Activated T-helper 17 cell treated with anti-CD3 and anti-CD28 coated beads, Interleukin-2, amount 50 U/mL, for 72 hours (primary cell): ENCODE measurements around the gene FYN. TPM values are rescaled to one million over a fixed set of nuclear protein-coding genes. Genes with fewer than 3 reads are reported as not detected.

Experiments
- ATAC-seq: fragments of 150-1000 bp; cut with Tn5 transposase; replicated peaks from 2 replicates; pipeline ENCODE4 v1.10.0; 2021; ENCODE audit warnings: mild to moderate bottlenecking, moderate library complexity
- H3K27ac Mint-ChIP-seq: one replicate; pipeline ENCODE4 v1.8.0; 2022; ENCODE audit warnings: mixed read lengths
- H3K27me3 Mint-ChIP-seq: one replicate; pipeline ENCODE4 v1.8.0; 2022; ENCODE audit warnings: mixed read lengths
- H3K36me3 Mint-ChIP-seq: one replicate; pipeline ENCODE4 v1.8.0; 2022; ENCODE audit warnings: low read depth, mild to moderate bottlenecking, mixed read lengths
- H3K4me1 Mint-ChIP-seq: one replicate; pipeline ENCODE4 v1.8.0; 2022; ENCODE audit warnings: mixed read lengths
- H3K4me3 Mint-ChIP-seq: one replicate; pipeline ENCODE4 v1.8.0; 2022; ENCODE audit warnings: mild to moderate bottlenecking, mixed read lengths
- H3K9me3 Mint-ChIP-seq: one replicate; pipeline ENCODE4 v1.8.0; 2022; ENCODE audit warnings: mixed read lengths
- total RNA-seq, 2 donors: library from RNA; stranded (reverse); gene quantifications; one replicate each; pipeline ENCODE4 v1.2.3, GENCODE V29; 2022

Gene FYN
- total RNA-seq, 2 donors from 2014 or later: 139 to 326 TPM

DNA sequence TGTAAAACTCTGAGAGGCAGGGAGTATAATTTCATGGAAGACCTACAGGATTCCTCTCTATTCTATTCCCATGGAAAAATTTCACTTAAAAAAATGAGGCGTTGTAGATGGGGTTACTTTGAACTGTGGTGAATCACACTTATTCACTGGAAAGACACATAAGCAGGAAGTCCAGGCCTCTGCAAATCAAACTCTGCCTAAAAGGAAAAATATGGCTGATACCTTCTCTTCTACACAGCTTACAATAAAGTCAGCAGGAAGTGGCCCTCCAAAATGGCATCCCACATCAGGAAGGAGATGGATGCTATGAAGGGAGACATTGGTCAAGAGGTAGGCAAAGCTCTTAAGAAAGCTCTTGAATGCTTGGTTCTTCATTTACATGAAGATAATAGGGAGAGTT, 115.9 kb downstream of the FYN start:
- Mint-ChIP-seq H3K27me3 (no peaks in the 10 kb centered on the region), H3K4me1 (peaks cover 66% of the 10 kb centered on the region), H3K27ac (peak overlapping the region; percentile 100), H3K9me3 (peaks cover 2% of the 10 kb centered on the region), H3K4me3 (peak overlapping the region; percentile 98), H3K36me3 (peaks cover 96% of the 10 kb centered on the region)
- ATAC-seq: peak; percentile 41

DNA sequence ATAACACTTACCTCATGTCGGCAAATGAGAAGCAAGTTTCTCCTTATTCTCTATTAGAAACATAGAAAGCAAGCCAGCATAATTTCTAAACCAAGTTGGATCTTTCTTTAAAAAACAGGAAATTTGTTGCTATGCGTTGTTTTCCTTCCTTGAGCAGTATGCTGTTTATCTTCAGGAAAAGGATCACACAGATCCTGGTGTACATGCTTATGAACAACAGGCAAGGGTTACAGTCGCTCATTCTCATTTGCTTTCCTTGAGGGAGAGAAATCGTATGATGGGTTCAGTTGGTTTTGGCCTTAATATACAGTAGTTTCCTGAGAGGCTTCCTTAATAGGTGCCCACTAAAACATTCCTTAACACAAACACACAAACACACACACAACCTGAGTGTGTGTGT, 118.8 kb downstream of the FYN start:
- Mint-ChIP-seq H3K4me3 (peak overlapping the region; percentile 98), H3K36me3 (peaks cover 96% of the 10 kb centered on the region), H3K27ac (peak overlapping the region; percentile 100), H3K9me3 (peaks cover 5% of the 10 kb centered on the region), H3K27me3 (no peaks in the 10 kb centered on the region), H3K4me1 (peaks cover 65% of the 10 kb centered on the region)
- no peak for ATAC-seq

DNA sequence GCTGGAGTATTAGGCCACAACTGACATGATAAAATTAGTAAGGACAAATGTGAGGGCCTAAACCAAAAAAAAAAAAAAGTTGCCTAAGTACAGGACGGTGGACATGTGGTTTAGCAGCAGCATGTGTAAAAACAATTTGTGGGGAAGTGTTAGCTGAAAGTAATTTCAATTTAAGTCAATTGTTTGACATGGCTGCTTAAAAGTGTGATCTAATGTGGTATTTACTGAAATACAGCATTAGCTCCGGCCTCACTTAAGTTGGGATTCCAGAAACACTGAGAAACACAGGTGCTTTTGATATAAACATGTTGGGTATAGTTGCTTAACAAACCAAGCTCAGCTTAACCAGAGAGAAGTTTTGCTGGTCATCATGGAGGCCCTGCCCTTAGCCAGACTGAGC, 119.7 kb downstream of the FYN start:
- Mint-ChIP-seq H3K4me3 (peak overlapping the region; percentile 98), H3K27me3 (no peaks in the 10 kb centered on the region), H3K27ac (peak overlapping the region; percentile 100), H3K4me1 (peaks cover 61% of the 10 kb centered on the region), H3K9me3 (peaks cover 5% of the 10 kb centered on the region), H3K36me3 (peaks cover 96% of the 10 kb centered on the region)
- peak; percentile 4 for ATAC-seq

DNA sequence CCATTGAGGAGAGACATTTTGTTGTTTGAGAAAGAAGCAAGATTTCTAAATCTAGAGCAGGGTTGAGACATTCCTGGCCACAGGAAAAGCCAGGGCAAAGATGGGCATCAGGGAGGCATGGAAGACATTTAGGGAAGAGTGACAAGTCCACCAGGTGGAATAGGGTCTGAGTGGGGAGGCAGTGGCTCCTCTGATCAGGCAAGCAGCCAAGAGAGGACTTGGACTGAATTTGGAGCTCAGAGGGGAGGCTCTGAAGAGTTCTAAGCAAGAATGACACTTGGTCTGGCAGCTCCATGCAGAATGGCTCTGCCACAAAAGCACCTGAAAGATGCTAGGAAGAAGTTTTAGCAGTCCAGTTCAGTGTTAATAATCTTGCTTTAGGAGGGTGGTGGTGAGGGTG, 120.8 kb downstream of the FYN start:
- peak overlapping the region; percentile 100 for H3K27ac Mint-ChIP-seq
- peaks cover 96% of the 10 kb centered on the region for H3K36me3 Mint-ChIP-seq
- H3K9me3 Mint-ChIP-seq: peaks cover 5% of the 10 kb centered on the region

DNA sequence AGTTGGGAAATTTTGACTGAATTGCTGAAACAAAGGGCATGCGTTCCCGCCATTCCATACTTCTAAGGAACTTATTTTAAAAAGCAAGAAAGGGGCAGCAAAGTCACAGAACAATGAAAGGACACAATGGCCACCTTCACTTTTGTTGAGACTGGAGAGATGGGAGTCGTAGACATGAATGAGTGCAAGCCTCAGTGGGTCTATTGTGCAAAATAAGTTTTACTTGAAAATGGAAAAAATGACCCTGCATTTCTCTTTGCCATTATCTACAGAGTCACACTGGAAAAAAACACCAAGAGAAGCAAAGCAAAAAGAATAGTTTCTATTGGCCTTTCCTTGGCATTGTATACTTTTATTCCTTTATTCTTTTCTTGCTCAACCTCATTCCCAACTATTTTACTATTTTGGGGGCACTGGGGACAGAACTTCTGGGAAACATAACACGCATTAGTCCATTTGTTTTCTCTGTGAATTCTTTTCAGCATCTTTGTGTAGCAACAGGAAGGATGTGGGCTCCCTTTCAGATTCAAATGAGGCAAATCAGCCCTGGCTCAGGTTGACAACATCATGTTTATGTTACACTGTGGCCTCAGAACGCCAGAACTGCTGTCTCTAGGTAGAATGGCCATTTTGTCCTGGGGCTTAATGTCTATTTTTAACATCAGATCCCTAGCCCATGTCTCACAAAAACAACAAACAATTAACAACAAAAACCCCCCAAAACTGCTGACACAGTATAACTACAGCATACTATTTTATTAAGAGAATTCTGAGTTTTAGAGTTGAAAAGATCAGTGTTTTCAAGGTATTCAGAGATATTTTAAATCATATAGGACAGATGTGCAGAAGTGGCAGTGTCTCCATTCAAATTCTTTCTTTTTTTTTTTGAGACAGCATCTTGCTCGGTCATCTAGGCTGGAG, 122.2 kb downstream of the FYN start:
- H3K27me3 Mint-ChIP-seq: no peaks in the 10 kb centered on the region
- H3K9me3 Mint-ChIP-seq: peaks cover 5% of the 10 kb centered on the region
- peaks cover 100% of the 10 kb centered on the region for H3K36me3 Mint-ChIP-seq
- H3K4me3 Mint-ChIP-seq: peak overlapping the region; percentile 98
- peak overlapping the region; percentile 100 for H3K27ac Mint-ChIP-seq
- peak; percentile 90 for ATAC-seq
- H3K4me1 Mint-ChIP-seq: peaks cover 81% of the 10 kb centered on the region

More for the DNA sequence above, 120.8 kb downstream of the FYN start:
- peaks cover 70% of the 10 kb centered on the region for H3K4me1 Mint-ChIP-seq
- peak overlapping the region; percentile 98 for H3K4me3 Mint-ChIP-seq
- H3K27me3 Mint-ChIP-seq: no peaks in the 10 kb centered on the region
- ATAC-seq: no peak

DNA sequence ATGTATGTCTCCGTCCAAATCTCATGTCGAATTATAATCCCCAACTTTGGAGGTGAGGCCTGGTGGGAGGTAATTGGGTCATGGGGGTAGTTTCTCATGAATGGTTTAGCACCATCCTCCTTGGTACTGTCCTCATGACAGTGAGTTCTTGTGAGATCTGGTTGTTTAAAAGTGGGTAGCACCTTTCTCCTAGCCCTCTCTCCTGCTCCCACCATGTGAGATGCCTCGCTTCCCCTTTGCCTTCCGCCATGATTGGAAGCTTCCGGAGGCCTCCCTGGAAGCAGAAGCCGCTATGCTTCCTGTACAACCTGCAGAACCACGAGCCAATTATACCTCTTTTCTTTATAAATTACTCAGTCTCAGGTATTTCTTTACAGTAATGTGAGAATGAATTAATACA, 123.1 kb downstream of the FYN start:
- peaks cover 5% of the 10 kb centered on the region for H3K9me3 Mint-ChIP-seq
- H3K4me3 Mint-ChIP-seq: peak overlapping the region; percentile 98
- peaks cover 82% of the 10 kb centered on the region for H3K4me1 Mint-ChIP-seq
- no peak for ATAC-seq
- H3K27ac Mint-ChIP-seq: peak overlapping the region; percentile 100
- peaks cover 100% of the 10 kb centered on the region for H3K36me3 Mint-ChIP-seq
- H3K27me3 Mint-ChIP-seq: no peaks in the 10 kb centered on the region

DNA sequence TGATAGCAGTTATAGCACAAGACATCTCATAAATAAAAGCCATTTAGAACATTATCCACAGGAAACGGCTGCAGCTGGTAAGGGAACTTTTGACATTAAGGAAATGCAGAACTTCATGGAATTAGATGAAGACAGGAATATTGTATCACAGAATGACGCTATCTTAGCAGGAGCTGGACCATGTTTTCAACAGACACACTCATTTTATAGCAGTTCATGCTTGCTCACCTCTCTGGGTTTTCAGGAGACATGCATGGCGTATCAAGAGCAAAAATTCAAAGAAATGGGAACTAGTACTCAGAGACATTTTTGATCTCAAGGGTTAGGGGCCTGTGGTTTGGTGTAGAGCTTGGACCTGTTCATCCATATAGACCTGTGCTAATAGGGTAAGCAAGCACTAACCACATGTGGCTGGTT, 125.0 kb downstream of the FYN start:
- peak overlapping the region; percentile 70 for H3K27ac Mint-ChIP-seq

DNA sequence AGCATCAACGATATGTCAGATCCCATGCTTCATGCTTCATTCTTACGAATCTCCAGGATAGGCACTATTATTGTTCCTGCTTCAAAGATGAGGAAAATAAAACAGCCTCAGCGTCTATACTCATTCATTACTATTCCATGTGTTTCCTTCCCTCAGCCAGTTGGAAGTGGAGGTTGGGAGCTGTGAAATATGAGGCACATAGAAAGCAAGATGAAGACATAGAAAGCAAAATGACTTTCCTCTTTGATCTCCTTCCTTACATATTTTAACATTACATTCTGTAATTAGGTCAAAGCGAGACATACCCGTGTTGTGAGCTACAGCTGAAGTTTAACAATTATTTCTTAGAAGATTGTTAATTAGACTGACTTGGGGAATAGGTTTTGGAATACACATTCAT, 125.4 kb downstream of the FYN start:
- Mint-ChIP-seq H3K27me3 (no peaks in the 10 kb centered on the region), H3K36me3 (peaks cover 100% of the 10 kb centered on the region), H3K27ac (peak overlapping the region; percentile 70), H3K4me3 (peak overlapping the region; percentile 98), H3K9me3 (peaks cover 5% of the 10 kb centered on the region), H3K4me1 (peaks cover 70% of the 10 kb centered on the region)
- no peak for ATAC-seq

More for the DNA sequence above, 125.0 kb downstream of the FYN start:
- peaks cover 5% of the 10 kb centered on the region for H3K9me3 Mint-ChIP-seq
- peaks cover 74% of the 10 kb centered on the region for H3K4me1 Mint-ChIP-seq
- no peak for ATAC-seq
- peak overlapping the region; percentile 98 for H3K4me3 Mint-ChIP-seq
- no peaks in the 10 kb centered on the region for H3K27me3 Mint-ChIP-seq
- peaks cover 100% of the 10 kb centered on the region for H3K36me3 Mint-ChIP-seq

DNA sequence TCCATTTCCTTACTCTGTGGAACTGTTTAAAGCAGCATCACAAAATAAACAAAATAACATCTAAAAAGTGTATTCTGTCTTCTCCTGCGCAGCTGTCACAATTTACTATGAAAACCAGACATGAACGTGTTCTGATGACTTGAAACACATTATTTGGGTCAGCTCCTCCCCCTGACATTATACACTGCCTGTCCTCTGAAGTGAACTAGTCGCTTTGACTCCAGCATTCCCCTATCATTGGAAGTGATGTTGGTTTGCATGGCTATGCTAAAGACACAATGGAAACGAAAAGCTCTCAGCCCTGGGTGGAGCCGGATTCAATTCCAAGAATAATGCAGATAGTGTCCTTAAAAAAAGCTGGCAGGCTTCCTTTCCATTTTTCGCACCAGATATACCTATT, 125.9 kb downstream of the FYN start:
- peak overlapping the region; percentile 70 for H3K27ac Mint-ChIP-seq
- peaks cover 4% of the 10 kb centered on the region for H3K9me3 Mint-ChIP-seq
- no peak for ATAC-seq
- H3K27me3 Mint-ChIP-seq: no peaks in the 10 kb centered on the region
- peaks cover 100% of the 10 kb centered on the region for H3K36me3 Mint-ChIP-seq
- H3K4me1 Mint-ChIP-seq: peaks cover 66% of the 10 kb centered on the region
- H3K4me3 Mint-ChIP-seq: peak overlapping the region; percentile 98

DNA sequence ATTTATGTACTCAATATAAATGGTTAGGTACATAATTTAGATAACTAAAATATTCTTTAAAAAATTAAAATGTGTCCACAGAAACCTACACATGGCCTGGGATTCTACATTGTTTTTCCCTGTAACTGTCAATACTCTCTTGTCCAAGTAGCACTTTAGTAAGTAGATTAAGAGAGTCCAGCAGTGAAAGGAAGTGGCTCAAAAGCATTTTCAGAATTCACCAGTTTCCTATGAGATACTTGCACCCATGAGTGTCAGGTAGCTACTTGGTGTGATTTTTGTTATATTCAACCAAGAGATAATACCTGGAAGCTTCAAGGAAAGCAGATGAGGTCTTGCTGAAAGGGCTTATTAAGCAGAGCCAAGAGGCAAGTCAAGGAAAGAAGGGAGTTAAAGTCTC, 126.3 kb downstream of the FYN start:
- Mint-ChIP-seq H3K27me3 (no peaks in the 10 kb centered on the region), H3K36me3 (peaks cover 100% of the 10 kb centered on the region), H3K9me3 (no peaks in the 10 kb centered on the region), H3K27ac (peak overlapping the region; percentile 70), H3K4me3 (peak overlapping the region; percentile 98), H3K4me1 (peaks cover 62% of the 10 kb centered on the region)
- no peak for ATAC-seq

DNA sequence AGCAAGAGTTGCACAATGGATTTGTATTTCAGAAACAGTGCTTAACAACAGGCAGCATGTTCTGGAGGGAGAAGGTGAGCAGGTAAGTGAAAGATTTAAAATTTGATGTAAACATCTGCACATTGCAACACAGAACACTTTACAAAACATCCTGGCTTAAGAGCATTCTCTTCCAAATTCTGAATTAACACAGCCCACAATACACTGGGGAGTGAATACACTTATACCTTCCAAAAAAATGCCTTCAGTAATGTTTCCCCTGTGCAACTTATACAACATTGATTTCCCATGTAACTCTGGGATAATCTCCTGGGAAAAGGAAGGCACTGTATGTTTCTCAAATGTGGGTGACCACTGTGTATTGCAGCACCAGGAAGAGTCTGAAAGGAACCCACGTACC, 127.6 kb downstream of the FYN start:
- H3K9me3 Mint-ChIP-seq: no peaks in the 10 kb centered on the region
- H3K27ac Mint-ChIP-seq: peak overlapping the region; percentile 70
- H3K36me3 Mint-ChIP-seq: peaks cover 100% of the 10 kb centered on the region
- peak overlapping the region; percentile 36 for H3K4me3 Mint-ChIP-seq
- no peak for ATAC-seq
- H3K4me1 Mint-ChIP-seq: peaks cover 58% of the 10 kb centered on the region
- no peaks in the 10 kb centered on the region for H3K27me3 Mint-ChIP-seq

DNA sequence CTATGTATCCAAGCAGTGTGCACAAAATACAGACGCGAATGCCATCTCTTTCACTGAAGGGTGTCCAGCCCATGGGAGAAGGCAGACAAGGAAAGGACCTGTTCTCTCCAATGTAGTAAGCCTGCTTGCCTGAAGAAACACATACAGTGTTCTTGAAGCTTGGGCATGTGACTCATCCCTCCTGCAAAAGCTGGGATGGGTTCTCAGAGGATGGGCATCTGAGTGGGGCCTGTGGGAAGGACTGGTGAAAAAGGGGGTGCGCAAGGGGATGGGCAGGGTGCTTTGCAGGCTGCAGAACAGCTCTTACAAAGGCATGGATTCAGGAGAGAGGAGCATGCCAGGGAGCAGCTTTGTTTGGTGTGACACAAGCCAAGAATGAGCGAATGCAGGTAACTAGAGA, 128.1 kb downstream of the FYN start:
- peak overlapping the region; percentile 70 for H3K27ac Mint-ChIP-seq
- no peak for ATAC-seq
- peaks cover 58% of the 10 kb centered on the region for H3K4me1 Mint-ChIP-seq
- H3K4me3 Mint-ChIP-seq: peak overlapping the region; percentile 36
- peaks cover 100% of the 10 kb centered on the region for H3K36me3 Mint-ChIP-seq
- H3K27me3 Mint-ChIP-seq: no peaks in the 10 kb centered on the region
- H3K9me3 Mint-ChIP-seq: no peaks in the 10 kb centered on the region

DNA sequence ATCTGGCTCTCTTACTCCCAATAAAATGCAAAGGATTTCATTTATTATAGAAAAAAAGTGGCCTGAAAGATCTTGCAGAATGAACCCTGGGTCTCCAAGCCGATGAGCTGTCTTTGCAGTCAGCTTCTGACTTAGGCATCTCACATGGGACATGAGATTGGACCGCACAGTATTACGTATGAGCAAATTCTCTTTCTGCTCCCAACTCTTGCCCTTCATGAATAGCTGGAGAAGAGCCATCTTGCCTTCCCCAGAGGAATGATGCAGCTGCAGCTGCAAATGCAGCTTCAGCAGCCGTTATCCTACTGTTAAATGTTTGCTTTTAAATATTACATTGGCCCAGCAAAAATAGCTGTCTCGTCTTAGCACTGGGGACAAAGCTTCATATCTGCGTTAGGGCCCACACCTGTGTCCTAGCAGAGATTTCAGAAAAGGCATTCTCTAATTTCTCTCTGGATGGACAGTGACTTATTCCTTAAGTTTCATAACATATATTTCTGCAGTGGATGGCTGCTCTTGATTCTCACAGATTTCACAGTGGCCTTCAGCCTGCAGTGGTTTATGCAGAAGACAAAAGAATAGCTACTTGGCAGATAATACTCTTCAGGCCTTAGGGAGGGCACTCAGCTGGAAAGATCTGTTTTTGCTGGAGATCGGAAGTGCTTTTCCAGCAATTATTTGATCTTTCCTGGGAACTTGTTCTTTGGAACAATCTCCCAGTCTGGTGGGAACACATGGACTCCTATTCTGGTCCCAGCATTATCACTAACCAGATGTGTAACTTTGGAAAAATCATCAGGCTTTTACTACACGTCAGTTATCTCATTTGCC, 129.2 kb downstream of the FYN start:
- H3K9me3 Mint-ChIP-seq: no peaks in the 10 kb centered on the region
- no peak overlapping the region for H3K27ac Mint-ChIP-seq
- no peaks in the 10 kb centered on the region for H3K27me3 Mint-ChIP-seq
- peaks cover 100% of the 10 kb centered on the region for H3K36me3 Mint-ChIP-seq
- ATAC-seq: no peak
- peaks cover 63% of the 10 kb centered on the region for H3K4me1 Mint-ChIP-seq
- H3K4me3 Mint-ChIP-seq: no peak overlapping the region

DNA sequence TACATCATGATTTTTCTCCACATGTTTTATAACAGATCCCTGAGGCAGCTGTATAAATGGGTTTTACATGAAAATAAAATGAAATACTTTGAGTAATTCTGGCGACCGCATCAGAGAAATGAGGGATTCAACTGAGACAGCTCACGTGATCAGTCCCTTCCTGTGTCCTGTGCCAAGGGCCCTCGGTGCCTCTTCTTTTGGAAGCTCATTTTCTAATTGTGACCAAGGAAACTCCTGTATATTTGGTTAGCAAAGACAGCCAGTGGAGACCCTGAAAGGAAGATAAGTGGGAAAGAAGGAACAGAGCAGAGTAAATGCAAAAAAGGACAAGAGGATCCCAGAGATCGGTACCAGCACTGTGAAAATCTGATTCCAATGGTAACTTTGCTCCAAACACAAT, 129.9 kb downstream of the FYN start:
- H3K27me3 Mint-ChIP-seq: no peaks in the 10 kb centered on the region

More for the DNA sequence above, 129.9 kb downstream of the FYN start:
- Mint-ChIP-seq H3K9me3 (no peaks in the 10 kb centered on the region), H3K27ac (no peak overlapping the region), H3K36me3 (peaks cover 100% of the 10 kb centered on the region), H3K4me3 (no peak overlapping the region), H3K4me1 (peaks cover 64% of the 10 kb centered on the region)
- ATAC-seq: no peak
